ENCODE measurements around the gene KIF14.
A peak's percentile ranks its signal among the peaks of the same experiment; 100 is the strongest.
"Not testable (repeated sequence)": the region's sequence is repeated elsewhere in the genome, so short reads cannot be mapped to it uniquely, and the experiment has no call there.

Gene KIF14

DNA sequence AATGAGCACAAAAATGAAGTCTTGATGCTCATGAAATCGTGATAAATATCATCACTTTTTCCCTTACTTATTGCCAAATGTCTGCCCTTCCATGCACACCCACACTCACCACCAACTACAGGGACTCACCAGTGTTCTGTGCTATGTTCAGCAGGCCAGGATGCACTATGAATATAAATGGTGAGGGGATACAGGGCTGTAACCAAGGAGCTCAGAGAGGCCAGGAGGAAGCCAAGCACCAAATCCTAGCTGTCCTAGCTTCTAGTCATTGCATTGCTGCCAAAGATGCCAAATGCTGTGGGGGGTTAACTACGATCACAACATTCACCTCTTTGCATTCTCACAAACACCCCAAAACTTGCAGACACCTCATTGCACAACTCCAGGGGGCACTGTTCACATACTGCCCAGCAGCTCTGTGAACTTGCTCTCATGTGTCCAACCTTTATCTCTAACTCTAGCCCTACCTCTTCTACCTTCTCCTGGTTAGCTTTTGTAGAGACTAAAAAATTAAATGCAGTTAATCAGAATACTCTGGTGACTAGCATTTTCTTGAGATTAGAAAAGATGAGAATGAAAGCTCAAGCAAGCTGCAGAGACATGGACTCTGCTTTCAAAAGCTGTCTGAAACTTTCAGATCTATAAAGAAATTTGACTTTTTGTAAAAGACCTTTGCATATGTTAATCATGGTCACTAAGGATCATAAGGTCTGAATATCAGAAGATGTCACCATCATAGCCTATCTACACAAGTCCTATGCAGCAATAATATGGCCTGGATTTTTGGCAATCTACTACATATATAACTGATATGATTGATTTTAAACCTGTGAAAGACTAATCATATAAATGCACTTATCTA lies 13.9 kb upstream of the KIF14 start:
- no peak for DNase-seq (ENCODE audit: low spot score)

DNA sequence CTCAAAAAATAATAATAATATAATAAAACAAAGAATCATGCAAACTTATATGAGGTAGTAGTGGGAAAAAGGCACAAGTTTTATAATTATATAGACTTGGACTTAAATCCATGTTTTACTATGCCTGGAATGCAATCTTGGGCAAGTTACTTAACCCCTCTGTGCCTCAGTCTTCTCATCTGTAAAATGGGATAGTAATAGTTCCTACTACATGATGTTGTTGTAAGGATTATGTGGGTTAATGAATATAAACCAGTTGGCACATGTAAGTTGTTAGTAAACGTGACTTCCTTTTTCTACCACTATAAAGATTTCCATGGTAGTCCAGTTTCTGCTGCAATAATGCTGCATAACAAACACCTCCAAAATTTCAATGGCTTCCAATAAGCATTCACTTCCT lies 10.8 kb upstream of the KIF14 start:
- DNase-seq (ENCODE audit: low spot score): no peak

DNA sequence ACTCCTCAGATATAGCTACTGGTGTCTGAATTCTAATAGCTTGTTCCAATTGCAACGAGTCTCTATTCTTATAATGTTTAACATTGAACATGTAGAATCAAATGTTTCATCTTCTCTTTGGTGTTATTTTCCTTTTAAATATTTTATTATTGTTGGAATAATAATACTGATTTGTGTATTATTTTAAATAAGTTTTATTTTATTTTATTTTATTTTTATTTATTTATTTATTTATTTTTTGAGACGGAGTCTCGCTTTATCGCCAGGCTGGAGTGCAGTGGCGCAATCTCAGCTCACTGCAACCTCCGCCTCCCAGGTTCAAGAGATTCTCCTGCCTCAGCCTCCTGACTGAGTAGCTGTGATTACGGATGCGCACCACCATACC lies 10.0 kb upstream of the KIF14 start:
- not testable (repeated sequence) for DNase-seq (ENCODE audit: low spot score)

DNA sequence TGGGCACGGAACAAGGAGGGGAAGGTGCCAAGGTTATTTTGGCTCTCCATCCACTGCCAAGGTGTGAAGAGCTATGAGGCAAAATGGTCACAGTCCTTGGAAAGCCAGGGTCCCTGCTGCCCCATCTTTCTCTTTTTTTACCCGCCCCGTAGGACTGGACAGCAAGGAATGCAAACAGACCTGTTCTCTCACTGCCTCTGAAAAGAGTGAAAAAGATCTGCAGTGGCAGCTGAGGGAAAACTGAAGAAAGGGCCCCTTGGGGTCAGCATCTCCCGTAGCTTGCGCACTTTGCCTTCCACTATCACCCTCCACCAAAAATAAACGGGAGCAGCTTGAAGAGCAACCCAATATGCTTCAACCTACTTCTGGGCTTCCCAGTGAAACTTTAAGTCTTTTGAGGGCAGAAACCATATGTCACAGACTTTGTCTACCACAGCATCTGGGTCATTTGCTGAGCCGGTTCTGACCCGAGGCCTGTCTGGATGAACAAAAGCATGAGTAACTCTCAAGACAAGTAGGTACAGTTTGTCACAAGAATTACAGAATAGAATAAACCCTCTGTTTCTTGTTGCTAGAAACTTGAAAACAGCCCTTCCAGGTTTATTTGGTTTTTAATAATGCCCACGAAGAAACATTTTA lies 9.4 kb upstream of the KIF14 start:
- DNase-seq (ENCODE audit: low spot score): no peak

DNA sequence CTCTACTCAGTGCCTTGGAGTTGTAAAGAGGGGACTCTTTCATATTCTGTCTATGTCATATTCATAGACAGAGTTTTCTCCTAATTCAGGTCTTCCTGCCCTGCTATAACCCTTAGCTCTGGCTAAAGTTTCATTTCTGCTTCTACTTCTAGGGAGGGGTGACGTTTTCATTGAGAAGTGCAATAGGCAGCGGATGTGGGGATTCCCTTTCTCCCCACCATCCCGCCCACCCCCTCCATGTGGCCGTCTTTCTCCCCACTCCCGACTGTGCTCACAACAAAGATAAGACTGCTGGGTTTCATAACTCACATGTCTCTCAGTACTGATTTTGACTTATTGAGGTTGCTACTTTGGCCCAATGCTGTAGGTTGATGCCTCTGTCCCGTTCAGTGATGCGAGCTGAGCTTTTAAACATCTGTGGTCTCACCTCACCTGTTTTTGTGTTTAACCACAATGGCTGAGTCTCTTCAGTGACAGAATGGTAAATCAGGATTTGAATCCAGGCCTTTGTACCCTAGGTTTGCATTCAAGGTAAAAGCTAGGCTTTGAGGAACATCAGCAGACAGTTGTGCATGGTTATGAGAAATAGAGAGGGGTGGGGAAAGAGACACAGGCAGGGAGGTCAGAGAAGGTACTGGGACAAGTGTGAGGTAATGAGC lies 7.8 kb upstream of the KIF14 start:
- no peak for DNase-seq (ENCODE audit: low spot score)

DNA sequence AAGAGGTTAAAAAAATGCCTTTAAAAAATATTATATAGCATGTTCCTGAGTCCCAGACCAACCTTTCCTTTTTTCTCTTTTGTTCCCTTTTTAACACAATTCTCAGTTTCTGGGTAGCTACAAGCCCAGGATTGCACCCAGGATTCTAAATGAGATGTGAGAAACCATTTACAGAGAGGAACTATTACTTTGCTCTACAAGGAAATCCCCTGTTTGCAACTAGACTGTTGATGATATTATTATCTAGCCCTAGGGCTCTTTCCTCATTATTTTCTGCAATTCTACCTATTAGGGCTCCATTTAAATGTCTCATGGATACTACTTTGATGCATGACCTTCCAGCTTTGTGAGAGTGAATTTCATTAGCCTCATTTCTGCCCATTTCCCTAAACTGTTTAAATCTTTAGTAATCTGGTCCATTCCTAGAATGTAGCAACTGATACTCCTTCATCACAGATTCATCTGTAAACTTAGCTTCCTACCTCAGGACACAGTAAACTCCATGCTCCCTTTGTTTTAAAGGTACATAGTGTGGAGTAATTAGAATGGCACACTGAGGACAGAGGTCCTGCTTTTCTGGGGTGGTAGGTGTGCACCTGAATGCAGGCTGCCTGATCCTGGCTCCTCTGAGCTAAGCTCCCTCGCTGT lies 7.1 kb upstream of the KIF14 start:
- DNase-seq (ENCODE audit: low spot score): no peak

DNA sequence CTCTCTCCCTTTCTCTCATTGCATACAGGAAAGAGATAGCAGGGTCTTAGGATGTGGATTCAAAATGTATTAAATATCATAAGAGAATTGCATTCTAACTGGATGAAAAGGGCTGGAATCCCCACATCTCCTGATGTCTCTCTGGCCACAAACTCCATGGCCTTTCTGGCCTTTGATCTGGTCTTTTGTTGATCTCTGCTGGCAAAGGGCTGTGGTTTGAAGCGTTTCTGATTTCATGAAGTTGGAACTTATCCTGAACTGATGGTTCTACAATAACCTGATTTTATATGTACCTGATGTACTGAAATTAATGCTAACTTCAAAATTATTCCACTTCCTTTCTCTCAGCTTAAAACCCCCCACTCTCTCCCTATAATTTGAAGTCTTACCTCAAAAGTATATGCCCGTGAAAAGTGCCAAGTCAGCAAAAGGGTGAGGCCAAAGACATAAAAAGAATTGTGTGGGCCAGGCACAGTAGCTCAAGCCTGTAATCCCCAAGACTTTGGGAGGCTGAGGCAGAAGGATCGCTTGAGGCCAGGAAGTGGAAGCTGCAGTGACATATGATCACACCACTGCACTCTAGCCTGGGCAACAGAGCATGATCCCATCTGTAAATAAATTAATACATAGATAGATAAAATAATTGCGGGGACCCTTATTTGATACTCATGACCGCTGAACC lies 6.4 kb upstream of the KIF14 start:
- DNase-seq (ENCODE audit: low spot score): no peak

DNA sequence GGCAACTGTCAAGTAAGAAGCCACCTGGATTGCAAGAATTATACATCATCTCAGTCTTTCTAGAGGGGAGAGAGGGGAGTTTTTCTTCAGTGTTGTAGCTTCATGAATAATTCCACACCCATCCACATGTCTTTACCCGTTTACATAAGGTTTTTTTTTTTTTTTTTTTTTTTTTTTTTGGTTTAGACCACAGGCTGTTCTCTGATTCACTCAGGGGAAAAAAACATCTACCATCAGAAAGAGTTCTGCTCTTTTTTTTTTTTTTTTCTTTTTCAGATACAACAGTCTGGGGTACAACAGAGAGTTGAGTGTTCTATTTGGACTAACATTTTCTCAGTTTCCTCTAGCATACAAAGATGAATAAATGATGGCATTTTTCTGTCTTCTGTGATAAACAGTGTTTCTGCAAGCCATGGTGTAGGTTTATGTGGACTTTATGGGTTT lies 4.9 kb upstream of the KIF14 start:
- DNase-seq (ENCODE audit: low spot score): no peak

DNA sequence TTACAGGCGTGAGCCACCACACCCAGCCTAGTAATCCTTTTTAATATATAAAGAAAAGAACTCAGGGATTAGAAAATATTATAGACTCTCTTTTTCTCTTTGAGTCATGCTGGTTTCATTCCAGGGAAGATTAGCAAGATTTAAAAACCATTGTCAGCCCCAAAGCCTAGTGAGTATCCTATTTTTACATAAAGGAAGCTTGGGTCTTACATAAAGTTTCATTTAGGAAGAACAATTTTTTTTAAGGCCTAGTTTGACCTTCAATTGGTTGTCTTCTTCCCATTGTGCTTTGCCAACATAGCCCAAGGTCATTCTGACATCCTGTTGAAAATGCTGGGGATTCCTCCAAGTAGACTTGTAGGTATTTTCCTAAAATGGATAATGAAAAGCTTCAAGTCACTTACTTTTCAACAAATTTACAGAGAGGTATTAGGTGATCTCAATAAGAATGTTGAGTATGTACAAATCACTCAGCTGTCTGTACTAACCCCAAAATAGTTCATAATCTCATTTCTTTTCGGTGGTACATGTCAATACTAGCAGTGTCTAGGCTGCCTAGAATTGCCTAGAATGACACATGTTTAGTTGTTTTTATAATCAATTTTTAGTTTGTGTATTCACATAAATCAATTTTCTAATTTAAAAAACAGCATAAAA lies 4.3 kb upstream of the KIF14 start:
- no peak for DNase-seq (ENCODE audit: low spot score)

DNA sequence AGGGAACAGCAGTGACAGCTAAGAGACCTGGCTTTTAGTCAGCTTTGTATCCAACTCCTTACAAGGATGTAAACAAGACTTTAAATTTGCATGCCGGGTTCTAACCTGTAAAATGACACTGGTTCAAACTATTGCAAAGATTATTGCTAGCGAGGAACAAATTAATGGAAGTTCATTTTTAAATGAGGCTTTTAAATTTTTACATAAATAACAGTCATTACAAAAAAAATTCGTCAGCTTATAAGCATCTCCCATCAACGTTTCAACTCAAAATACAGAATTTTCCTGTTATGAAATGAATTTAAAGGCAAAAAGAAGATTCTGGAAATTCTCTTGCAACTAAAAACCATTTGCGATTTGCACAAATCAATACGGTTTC lies 668 bp downstream of the KIF14 start:
- no peak for DNase-seq (ENCODE audit: low spot score)

DNA sequence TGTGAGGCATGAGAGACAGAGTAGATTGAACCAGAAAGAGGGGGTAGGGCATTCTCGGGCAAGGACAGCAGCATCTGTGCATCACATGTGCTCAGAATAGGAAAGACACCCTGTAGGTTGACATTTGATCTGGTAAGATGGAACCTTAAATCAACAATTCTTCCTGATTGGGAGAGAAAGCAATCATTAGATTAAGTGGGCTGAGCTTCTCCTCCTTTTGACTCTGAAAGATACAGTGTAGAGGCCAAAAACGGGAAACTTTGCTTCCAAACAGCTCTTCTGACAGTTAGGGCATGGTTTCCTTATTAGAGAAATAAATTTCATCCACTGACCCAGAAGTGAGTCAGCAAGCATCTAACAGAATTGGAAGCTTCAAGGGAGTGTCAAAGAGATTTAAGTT lies 9.7 kb downstream of the KIF14 start:
- no peak for DNase-seq (ENCODE audit: low spot score)

DNA sequence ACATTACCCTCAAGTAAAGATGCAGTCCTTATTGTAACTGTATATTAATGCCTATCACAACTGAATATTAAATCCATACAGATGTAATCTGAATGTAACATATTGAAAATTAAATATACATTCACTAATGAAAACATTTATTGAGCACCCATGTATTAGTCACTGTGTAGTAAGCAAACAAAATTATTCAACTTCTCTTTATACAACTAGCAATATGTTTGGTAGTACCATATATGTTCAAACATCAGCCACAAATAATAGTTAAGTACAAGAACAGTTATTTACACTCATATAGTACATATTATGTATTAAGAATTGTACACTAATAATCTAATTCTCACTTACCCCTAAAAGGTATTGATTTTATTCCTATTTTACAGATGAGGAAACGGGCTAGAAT lies 17.9 kb downstream of the KIF14 start:
- DNase-seq (ENCODE audit: low spot score): no peak

DNA sequence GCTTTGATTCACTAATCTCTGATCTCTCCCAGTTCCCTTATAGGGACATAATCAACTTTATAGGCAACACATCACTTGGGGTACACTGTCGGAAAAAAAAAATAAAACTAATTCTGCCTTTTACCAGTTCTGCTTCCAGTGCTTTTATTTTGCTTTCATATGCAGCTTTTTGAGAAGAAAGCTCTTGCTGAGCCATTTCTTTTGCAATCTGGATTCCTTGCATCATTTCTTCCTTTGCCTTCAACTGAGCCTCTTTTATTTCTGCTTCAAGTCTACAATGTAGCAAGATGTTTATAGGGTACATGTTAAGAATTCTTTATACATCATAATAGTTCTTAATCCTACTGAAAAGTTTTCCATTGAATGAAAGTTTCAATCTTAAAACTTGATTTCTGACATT lies 30.6 kb downstream of the KIF14 start:
- DNase-seq (ENCODE audit: low spot score): no peak

DNA sequence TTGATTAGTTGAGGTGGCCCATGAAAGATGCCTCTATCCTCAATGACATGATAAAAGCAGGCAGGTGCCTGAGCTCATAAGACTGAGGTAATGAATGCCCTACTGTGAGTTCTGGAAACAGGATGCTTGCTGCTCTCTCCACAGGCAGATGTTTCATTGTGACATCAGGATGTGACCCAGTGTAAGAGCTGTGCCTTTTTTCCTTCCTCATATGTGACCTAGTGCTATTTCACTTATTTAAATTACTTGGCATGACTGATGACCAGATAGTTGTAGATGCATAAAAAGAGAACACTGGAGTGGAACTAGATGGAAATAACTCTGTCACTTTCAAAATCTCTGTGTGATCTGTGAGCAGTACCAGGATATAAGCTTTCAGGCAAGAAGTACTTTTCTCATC lies 31.9 kb downstream of the KIF14 start:
- no peak for DNase-seq (ENCODE audit: low spot score)

DNA sequence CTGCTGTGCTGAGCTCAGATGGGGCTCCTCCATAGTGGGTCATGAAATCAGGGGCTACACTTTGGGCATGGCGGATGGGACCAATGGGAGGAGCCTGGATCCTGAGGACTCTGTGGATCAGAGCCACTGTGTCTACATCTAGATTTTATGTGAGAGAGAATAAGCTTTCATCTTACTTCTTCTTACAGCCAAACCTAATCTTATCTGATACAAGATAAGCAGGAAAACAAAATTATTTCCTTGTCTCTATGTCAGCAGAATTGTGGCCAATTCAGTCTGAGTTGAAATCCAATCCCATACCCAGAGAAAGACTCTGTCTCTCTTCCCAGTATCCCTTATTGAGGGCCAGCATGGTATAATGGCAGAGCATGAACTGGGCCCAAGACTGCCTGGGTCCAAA lies 56.2 kb downstream of the KIF14 start:
- DNase-seq (ENCODE audit: low spot score): no peak

DNA sequence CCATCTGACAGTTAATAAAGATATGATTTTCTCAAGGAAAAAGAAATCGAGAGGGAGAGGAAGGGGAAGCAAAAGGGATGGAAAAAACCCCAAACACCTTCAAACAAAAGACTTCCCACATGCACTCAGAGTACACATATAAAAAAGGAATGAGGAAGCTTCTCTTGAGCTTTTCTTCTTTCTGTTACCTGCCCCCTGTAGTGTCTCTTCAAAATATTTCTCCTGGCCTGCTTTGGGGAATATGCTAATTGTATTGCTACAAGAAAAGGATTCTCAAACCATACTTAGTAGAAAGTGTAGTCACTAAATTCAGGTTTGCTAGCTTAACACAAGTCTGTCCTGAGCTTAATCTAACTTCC lies 58.7 kb downstream of the KIF14 start:
- DNase-seq (ENCODE audit: low spot score): no peak

DNA sequence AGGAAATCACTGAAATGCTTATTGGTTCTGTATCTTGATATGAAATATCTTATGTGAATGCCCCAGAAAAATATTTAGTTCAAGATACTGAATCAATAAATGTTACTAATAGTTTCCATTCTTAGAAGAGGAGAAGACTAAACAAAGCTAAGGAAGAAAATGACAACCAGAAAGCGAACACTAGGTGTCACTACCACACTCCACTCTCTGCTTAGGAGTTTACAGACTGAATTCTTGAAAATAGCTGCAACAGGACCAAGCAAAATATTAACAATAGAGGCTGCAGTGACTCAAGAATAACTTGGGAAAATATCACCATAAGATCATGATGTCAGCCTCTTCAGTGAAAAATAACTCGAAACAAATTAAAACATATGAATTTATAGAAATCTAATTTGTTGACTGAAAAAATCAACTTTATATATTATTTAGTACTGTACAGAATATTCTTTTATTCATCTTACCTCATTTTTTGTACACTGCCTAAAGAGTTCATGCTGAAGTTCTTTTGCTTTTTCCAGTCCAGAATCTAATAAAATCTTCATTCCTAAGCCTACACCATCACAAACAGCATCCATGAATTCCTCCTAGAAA lies 61.6 kb downstream of the KIF14 start:
- peak; percentile 58 for DNase-seq (ENCODE audit: low spot score)

DNA sequence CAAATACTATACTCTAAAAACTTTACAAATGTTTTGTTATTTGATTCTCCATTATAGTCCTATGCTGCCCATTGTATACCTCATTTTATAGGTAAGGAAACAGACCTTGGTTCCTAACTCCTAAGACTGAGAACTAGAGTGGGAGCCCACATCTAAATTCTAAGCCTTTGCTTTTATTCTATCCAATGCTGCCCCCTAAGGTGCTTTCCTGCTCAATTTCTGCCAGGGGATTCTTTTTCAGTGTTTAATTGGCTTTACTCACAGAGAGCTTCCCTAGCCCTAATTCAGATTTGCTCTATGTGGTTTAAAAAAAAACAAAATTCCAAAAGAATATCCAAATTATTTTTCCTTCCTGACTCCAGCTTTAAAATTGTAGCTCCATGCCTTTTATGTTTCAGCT lies 64.5 kb downstream of the KIF14 start:
- DNase-seq (ENCODE audit: low spot score): no peak

DNA sequence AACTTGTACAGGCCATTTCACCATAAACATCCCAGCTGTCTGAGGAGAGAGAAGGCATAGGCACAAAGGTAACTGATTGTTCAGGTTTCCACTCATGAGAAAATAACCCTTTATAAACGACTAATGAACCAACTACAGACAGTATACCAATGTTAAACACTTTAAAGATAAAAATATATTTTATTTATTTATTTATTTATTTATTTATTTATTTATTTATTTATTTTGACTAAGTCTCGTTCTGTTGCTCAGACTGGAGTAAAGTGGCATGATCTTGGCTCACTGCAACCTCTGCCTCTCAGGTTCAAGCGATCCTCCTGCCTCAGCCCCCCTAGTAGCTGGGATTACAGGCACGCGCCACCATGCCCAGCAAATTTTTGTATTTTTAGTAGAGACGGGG lies 67.8 kb downstream of the KIF14 start:
- DNase-seq (ENCODE audit: low spot score): not testable (repeated sequence)

DNA sequence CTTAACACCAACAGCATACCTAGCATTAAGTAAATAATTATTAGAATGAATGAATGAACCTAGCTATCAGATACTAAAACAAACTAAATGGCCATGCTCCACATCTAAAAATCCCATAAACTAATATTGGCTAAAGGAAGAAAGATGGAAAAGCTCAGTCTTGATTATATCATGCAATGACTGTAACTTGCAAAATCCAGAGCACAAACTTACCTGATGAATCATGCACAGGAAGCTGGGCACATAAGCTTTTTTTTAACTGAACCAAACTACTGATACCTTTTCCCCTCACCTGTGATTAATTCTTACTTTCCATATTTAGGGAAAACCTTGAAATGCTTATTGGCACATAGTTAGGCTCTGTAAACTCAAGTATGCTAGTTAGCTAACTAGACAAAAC lies 70.2 kb downstream of the KIF14 start:
- no peak for DNase-seq (ENCODE audit: low spot score)

DNA sequence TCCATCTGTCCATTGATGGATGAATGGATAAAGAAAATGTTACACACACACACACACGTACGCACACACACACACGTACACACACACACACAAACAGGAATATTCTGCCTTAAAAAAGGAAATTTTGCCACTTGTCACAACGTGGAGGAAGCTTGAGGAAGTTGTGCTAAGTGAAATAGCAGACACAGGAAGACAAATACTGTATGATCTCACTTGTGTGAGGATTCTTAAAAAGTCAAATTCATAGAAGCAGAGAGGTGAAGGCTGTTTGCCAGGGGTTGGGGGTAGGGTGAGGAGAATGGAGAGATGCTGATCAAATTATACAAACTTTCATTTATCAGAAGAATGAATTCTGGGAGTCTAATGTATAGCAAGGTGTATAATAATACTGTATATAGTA lies 73.2 kb downstream of the KIF14 start:
- DNase-seq (ENCODE audit: low spot score): no peak
